Vagina (tissue), 2 donors: ENCODE results near the gene NUP62.

Experiments used
- CTCF ChIP-seq, 3 experiments: fragments of 450-650 bp in 2 of 3; fragments of 200-600 bp in 1 of 3; sonication (generic) in 1 of 3; IDR thresholded peaks; one replicate each; pipeline ENCODE4 v1.5.1; 2017 to 2019; ENCODE audit warnings: antibody characterized with exemption in 3 of 3, mild to moderate bottlenecking in 2 of 3, moderate library complexity in 2 of 3
- POLR2A ChIP-seq, 2 donors: fragments of 450-650 bp; IDR thresholded peaks; one replicate each; pipeline ENCODE4 v1.6.1; 2017; ENCODE audit warnings: antibody characterized with exemption in 2 of 2, mild to moderate bottlenecking in 2 of 2, moderate library complexity in 2 of 2
- POLR2AphosphoS5 ChIP-seq, 2 donors: sonication (generic); formaldehyde crosslinking; IDR thresholded peaks; one replicate each; pipeline ENCODE4 v1.9.0; 2017; ENCODE audit warnings: antibody characterized with exemption in 2 of 2, mild to moderate bottlenecking in 2 of 2, low read depth in 1 of 2; ENCODE audit not compliant: insufficient read depth in 1 of 2

GRCh38 chr19:49916839-49917733 is 12.2 kb downstream of the NUP62 start:
- TF ChIP-seq POLR2AphosphoS5 (IDR thresholded peaks at IDR 0.05; ENCODE audit: insufficient read depth in 1 of 2, low read depth in 1 of 2) (no peak), CTCF (IDR thresholded peaks at IDR 0.05) (no peak), POLR2A (IDR thresholded peaks at IDR 0.05) (no peak)
